RWPE2 (cell line): ENCODE measurements around the gene HADHA.

Experiments used
- ATAC-seq: fragments of 200-7000 bp; cut with Tn5 transposase; 3 replicates; pipeline ENCODE4 v1.9.1; 2021; ENCODE audit warnings: low read depth
- DNase-seq: peaks from one replicate; pipeline ENCODE4 v3.0.0-alpha.2; 2020; ENCODE audit warnings: low spot score
- H3K27ac ChIP-seq: fragments of 450-650 bp; 2 replicates; pipeline ENCODE4 v1.5.1; 2017; ENCODE audit warnings: mild to moderate bottlenecking; ENCODE audit not compliant: poor library complexity, severe bottlenecking
- H3K27me3 ChIP-seq: fragments of 250-450 bp; sonication (Bioruptor Pico); 2 replicates; pipeline ENCODE4 v1.5.1; 2021; ENCODE audit warnings: mild to moderate bottlenecking, moderate library complexity; ENCODE audit not compliant: insufficient read depth, poor library complexity, severe bottlenecking
- H3K36me3 ChIP-seq: fragments of 250-450 bp; sonication (Bioruptor Pico); 2 replicates; pipeline ENCODE4 v1.5.1; 2020; ENCODE audit warnings: low read depth, mild to moderate bottlenecking, moderate library complexity
- H3K4me1 ChIP-seq: fragments of 250-450 bp; sonication (Bioruptor Pico); 2 replicates; pipeline ENCODE4 v1.5.1; 2021; ENCODE audit warnings: mild to moderate bottlenecking, moderate library complexity; ENCODE audit not compliant: insufficient read depth, poor library complexity, severe bottlenecking
- H3K4me3 ChIP-seq: fragments of 250-450 bp; sonication (Bioruptor Pico); 2 replicates; pipeline ENCODE4 v1.5.1; 2021; ENCODE audit warnings: mild to moderate bottlenecking, moderate library complexity; ENCODE audit not compliant: severe bottlenecking
- H3K9me3 ChIP-seq: fragments of 250-450 bp; sonication (Bioruptor Pico); 2 replicates; pipeline ENCODE4 v1.5.1; 2021; ENCODE audit warnings: mild to moderate bottlenecking, moderate library complexity; ENCODE audit not compliant: severe bottlenecking
- CTCF ChIP-seq: fragments of 450-650 bp; IDR thresholded peaks from one replicate; pipeline ENCODE4 v1.5.1; 2017; ENCODE audit warnings: mild to moderate bottlenecking, moderate library complexity; ENCODE audit not compliant: poor library complexity, severe bottlenecking

HADHA gene

GRCh38 chr2:26237868-26238267 is 6.6 kb downstream of the HADHA start:
- H3K27ac ChIP-seq: no peak overlapping the region
- DNase-seq: no peak
- H3K36me3 ChIP-seq: peaks cover 65% of the 10 kb centered on the region
- no peak for ATAC-seq
- no peaks in the 10 kb centered on the region for H3K9me3 ChIP-seq
- no peak overlapping the region for H3K4me3 ChIP-seq
- peaks cover 20% of the 10 kb centered on the region for H3K4me1 ChIP-seq
- H3K27me3 ChIP-seq: no peaks in the 10 kb centered on the region
- TF ChIP-seq CTCF: no peak

- no peak overlapping the region for H3K4me3 ChIP-seq
- ATAC-seq (no peak), DNase-seq (no peak)
- H3K9me3 ChIP-seq: no peaks in the 10 kb centered on the region
- H3K27me3 ChIP-seq: no peaks in the 10 kb centered on the region
- H3K36me3 ChIP-seq: peaks cover 92% of the 10 kb centered on the region
- peak; percentile 48 for TF ChIP-seq CTCF
- peaks cover 7% of the 10 kb centered on the region for H3K4me1 ChIP-seq
- no peak overlapping the region for H3K27ac ChIP-seq
Observed at GRCh38 chr2:26235089-26235488, 9.3 kb downstream of the HADHA start.

GRCh38 chr2:26230806-26231205 is 13.6 kb downstream of the HADHA start:
- Histone ChIP-seq H3K27ac (no peak overlapping the region), H3K4me1 (no peaks in the 10 kb centered on the region), H3K27me3 (no peaks in the 10 kb centered on the region), H3K4me3 (no peak overlapping the region), H3K9me3 (no peaks in the 10 kb centered on the region), H3K36me3 (peaks cover 100% of the 10 kb centered on the region)
- DNase-seq: no peak
- ATAC-seq: no peak
- TF ChIP-seq CTCF: no peak

- ATAC-seq: no peak
- Histone ChIP-seq H3K4me3 (no peak overlapping the region), H3K27me3 (no peaks in the 10 kb centered on the region), H3K27ac (no peak overlapping the region), H3K4me1 (no peaks in the 10 kb centered on the region), H3K9me3 (no peaks in the 10 kb centered on the region), H3K36me3 (peaks cover 99% of the 10 kb centered on the region)
- DNase-seq: no peak
- no peak for TF ChIP-seq CTCF
Observed at GRCh38 chr2:26229595-26229994, 14.8 kb downstream of the HADHA start.

- Histone ChIP-seq H3K27ac (no peak overlapping the region), H3K4me1 (no peaks in the 10 kb centered on the region), H3K36me3 (peaks cover 68% of the 10 kb centered on the region), H3K9me3 (no peaks in the 10 kb centered on the region), H3K4me3 (no peak overlapping the region), H3K27me3 (no peaks in the 10 kb centered on the region)
- no peak for TF ChIP-seq CTCF
- ATAC-seq (no peak), DNase-seq (no peak)
Observed at GRCh38 chr2:26224095-26224494, 20.3 kb downstream of the HADHA start.
